ENCODE data around the gene ZFP62.

ZFP62 gene

GRCh38 chr5:180825768-180826525 is 35.1 kb downstream of the ZFP62 start:
- TF ChIP-seq Cebpa-rat (IDR thresholded peaks at IDR 0.05) = no peak
- Histone ChIP-seq H3K4me2 (peak overlapping the region in 2 of 11 experiments; percentile 49 to 58; a peak in 5 of 22 replicates), H3K4me3 (no peak overlapping the region), H4K20me1 (no peaks in the 10 kb centered on the region), H3K36me3 (peaks cover 9 to 16% (median 13%) of the 10 kb centered on the region in 11 experiments; a peak in 21 of 22 replicates), H3K27me3 (no peaks in the 10 kb centered on the region), H3K9me3 (replicated peaks in 1 of 11) (peaks cover 17 to 27% (median 23%) of the 10 kb centered on the region in 11 experiments), H3K27ac (peak overlapping the region in 2 of 11 experiments; percentile 22 to 37; a peak in 2 of 22 replicates), H3K9ac (no peak overlapping the region), H3K4me1 (peaks cover 10 to 75% (median 18%) of the 10 kb centered on the region in 10 experiments)

GRCh38 chr5:180824630-180825476 is 36.2 kb downstream of the ZFP62 start:
- peaks cover 5 to 12% (median 9%) of the 10 kb centered on the region in 11 experiments; a peak in 21 of 22 replicates for H3K36me3 ChIP-seq
- TF ChIP-seq Cebpa-rat (IDR thresholded peaks at IDR 0.05) = no peak
- H3K4me2 ChIP-seq = peak overlapping the region in 3 of 11 experiments; percentile 30 to 58 (median 49); a peak in 6 of 22 replicates
- no peak overlapping the region for H3K9ac ChIP-seq
- H3K27me3 ChIP-seq = no peaks in the 10 kb centered on the region
- peak overlapping the region in 2 of 11 experiments; percentile 22 to 29; a peak in 2 of 22 replicates for H3K27ac ChIP-seq
- H3K9me3 ChIP-seq (replicated peaks in 1 of 11) = peaks cover 13 to 21% (median 18%) of the 10 kb centered on the region in 11 experiments
- H3K4me1 ChIP-seq = peaks cover 2 to 79% (median 10%) of the 10 kb centered on the region in 10 experiments; a peak in 17 of 20 replicates
- no peak overlapping the region for H3K4me3 ChIP-seq
- H4K20me1 ChIP-seq = no peaks in the 10 kb centered on the region

- no peak overlapping the region for H3K27ac ChIP-seq
- peaks cover 0 to 77% (median 7%) of the 10 kb centered on the region in 10 experiments; a peak in 8 of 20 replicates for H3K4me1 ChIP-seq
- peak overlapping the region in 2 of 11 experiments; percentile 44 to 49; a peak in 2 of 22 replicates for H3K4me2 ChIP-seq
- H3K36me3 ChIP-seq = peaks cover 0 to 4% (median 2%) of the 10 kb centered on the region in 11 experiments; a peak in 11 of 22 replicates
- no peaks in the 10 kb centered on the region for H3K27me3 ChIP-seq
- no peak overlapping the region for H3K4me3 ChIP-seq
- H3K9ac ChIP-seq = no peak overlapping the region
- peaks cover 5 to 13% (median 10%) of the 10 kb centered on the region in 11 experiments; a peak in 21 of 22 replicates for H3K9me3 ChIP-seq (replicated peaks in 1 of 11)
- no peak for TF ChIP-seq Cebpa-rat (IDR thresholded peaks at IDR 0.05)
- no peaks in the 10 kb centered on the region for H4K20me1 ChIP-seq
Observed at GRCh38 chr5:180823940-180824629, 37.0 kb downstream of the ZFP62 start.

- Histone ChIP-seq H3K4me1 (peaks cover 2 to 85% (median 7%) of the 10 kb centered on the region in 10 experiments; a peak in 18 of 20 replicates), H4K20me1 (no peaks in the 10 kb centered on the region), H3K27me3 (no peaks in the 10 kb centered on the region), H3K4me3 (no peak overlapping the region), H3K9me3 (replicated peaks in 1 of 11) (peaks cover 0 to 6% (median 4%) of the 10 kb centered on the region in 11 experiments; a peak in 9 of 22 replicates), H3K36me3 (peaks cover 0 to 3% (median 0%) of the 10 kb centered on the region in 11 experiments; a peak in 1 of 22 replicates), H3K9ac (no peak overlapping the region), H3K4me2 (peak overlapping the region in 2 of 11 experiments; percentile 17 to 44; a peak in 3 of 22 replicates), H3K27ac (no peak overlapping the region)
- no peak for TF ChIP-seq Cebpa-rat (IDR thresholded peaks at IDR 0.05)
Observed at GRCh38 chr5:180823346-180823745, 37.7 kb downstream of the ZFP62 start.

- Histone ChIP-seq H3K27me3 (no peaks in the 10 kb centered on the region), H3K4me2 (peak overlapping the region in 2 of 11 experiments; percentile 76 to 85; a peak in 5 of 22 replicates), H3K9me3 (replicated peaks in 1 of 11) (no peaks in the 10 kb centered on the region; a peak in 1 of 22 replicates), H3K4me1 (peaks cover 20 to 91% (median 25%) of the 10 kb centered on the region in 10 experiments), H3K27ac (peak overlapping the region in 5 of 11 experiments; percentile 12 to 97 (median 68); a peak in 7 of 22 replicates), H3K4me3 (no peak overlapping the region), H3K9ac (peak overlapping the region in 2 of 11 experiments; percentile 74 to 87; a peak in 4 of 22 replicates), H4K20me1 (no peaks in the 10 kb centered on the region), H3K36me3 (no peaks in the 10 kb centered on the region)
- no peak for TF ChIP-seq Cebpa-rat (IDR thresholded peaks at IDR 0.05)
Observed at GRCh38 chr5:180821538-180821937, 39.5 kb downstream of the ZFP62 start.

- peak in 2 of 11 experiments; percentile 56 to 94; a peak in 2 of 22 replicates for TF ChIP-seq Cebpa-rat (IDR thresholded peaks at IDR 0.05)
- Histone ChIP-seq H3K4me1 (peaks cover 27 to 91% (median 32%) of the 10 kb centered on the region in 10 experiments), H3K4me3 (no peak overlapping the region), H3K27me3 (no peaks in the 10 kb centered on the region), H3K27ac (peak overlapping the region in 4 of 11 experiments; percentile 12 to 97 (median 82); a peak in 8 of 22 replicates), H3K4me2 (peak overlapping the region in 4 of 11 experiments; percentile 10 to 85 (median 50); a peak in 6 of 22 replicates), H4K20me1 (no peaks in the 10 kb centered on the region), H3K9me3 (replicated peaks in 1 of 11) (no peaks in the 10 kb centered on the region), H3K36me3 (no peaks in the 10 kb centered on the region), H3K9ac (peak overlapping the region in 2 of 11 experiments; percentile 76 to 87; a peak in 4 of 22 replicates)
Observed at GRCh38 chr5:180820788-180821321, 40.2 kb downstream of the ZFP62 start.

GRCh38 chr5:180818677-180819341 is 42.3 kb downstream of the ZFP62 start:
- peaks cover 0 to 7% (median 0%) of the 10 kb centered on the region in 11 experiments; a peak in 3 of 22 replicates for H3K36me3 ChIP-seq
- H3K9ac ChIP-seq = peak overlapping the region in 2 of 11 experiments; percentile 81 to 98; a peak in 2 of 22 replicates
- no peak for TF ChIP-seq Cebpa-rat (IDR thresholded peaks at IDR 0.05)
- H4K20me1 ChIP-seq = peaks cover 0 to 8% (median 0%) of the 10 kb centered on the region in 11 experiments; a peak in 2 of 22 replicates
- no peaks in the 10 kb centered on the region for H3K9me3 ChIP-seq (replicated peaks in 1 of 11)
- no peak overlapping the region; a peak in 1 of 20 replicates for H3K4me3 ChIP-seq
- no peaks in the 10 kb centered on the region for H3K27me3 ChIP-seq
- H3K4me1 ChIP-seq = peaks cover 34 to 86% (median 42%) of the 10 kb centered on the region in 10 experiments
- H3K27ac ChIP-seq = peak overlapping the region in 2 of 11 experiments; percentile 76 to 81; a peak in 2 of 22 replicates
- H3K4me2 ChIP-seq = peak overlapping the region in 7 of 11 experiments; percentile 80 to 96 (median 92); a peak in 9 of 22 replicates
